HL-60/S4 treated with phorbol 12-myristate 13-acetate at 8.2 ng/mL for 4 days and 3 days (cell line): ENCODE measurements around the gene ADRA2C.

Experiments used
- in situ Hi-C: fragments of 300-500 bp; cut with MboI; formaldehyde crosslinking; loops from 2 replicates; pipeline ENCODE4 v1.15.0; 2022; ENCODE audit warnings: low sequenced_read_pairs

Gene ADRA2C

DNA sequence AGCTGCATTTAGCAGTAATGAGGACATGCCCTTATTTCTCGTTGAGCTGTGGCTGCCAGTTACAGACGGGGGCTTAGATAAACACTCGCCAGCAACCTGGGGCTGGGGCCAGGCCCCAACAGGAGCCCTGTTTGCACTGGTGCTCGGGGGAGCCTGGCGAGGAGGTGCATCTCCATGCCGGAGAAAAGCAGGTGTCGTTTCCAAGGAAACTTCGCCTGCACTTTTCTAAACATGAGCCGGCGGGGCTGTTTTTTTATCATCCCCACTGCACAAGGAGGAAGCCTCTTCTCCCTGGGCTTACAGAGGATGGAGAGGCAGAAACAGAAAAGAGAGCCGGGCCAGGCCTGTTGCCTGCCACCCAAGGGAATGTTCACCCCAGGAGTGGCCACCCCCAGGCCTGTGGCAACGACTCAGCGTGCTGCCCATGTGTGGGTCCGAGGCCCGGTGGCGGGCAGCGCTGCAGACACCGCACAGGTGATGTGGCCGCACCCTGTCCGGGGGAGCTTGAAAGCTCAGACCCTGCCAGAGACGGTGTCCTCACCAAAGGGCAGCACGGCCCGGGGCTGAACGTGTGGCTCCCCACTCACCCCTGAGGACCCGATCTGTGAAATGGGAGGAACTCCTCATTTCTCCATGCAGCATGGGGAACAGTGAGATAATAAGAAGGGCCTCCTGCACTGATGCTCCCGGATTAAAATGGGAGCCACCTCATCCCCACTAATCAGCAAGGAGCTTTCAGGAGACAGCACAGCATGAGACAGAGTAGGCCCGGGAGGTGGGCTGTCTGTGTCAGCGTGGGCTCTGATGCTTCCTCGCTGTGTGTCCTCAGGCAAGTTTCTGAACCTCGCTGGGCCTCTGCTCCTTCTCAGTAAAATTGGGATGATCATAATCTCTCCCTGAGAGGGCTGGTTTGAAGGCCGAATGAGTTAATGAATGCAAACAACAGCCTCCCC, 33.8 kb upstream of the ADRA2C start:
- in situ Hi-C loops: no loop called here

DNA sequence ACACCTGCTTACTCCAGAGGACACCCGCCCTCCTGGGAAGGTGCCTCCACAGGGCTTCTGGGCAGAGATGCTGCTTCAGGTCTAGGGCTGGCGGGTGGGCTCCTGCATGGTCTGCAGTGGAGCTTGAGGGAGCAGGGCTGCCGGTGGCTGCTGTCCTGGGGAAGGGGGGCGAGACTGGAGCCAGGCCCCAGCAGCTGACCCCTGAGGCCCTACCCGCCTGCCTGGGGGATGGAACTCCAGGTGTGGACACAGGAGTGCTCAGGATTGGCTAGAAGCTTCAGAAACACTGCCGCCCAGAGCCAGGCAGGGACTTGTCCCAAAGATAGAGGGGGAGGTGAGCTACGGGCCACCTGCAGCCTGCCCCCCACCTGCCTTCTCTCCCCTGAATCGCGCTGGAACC, 33.0 kb upstream of the ADRA2C start:
- in situ Hi-C loops: no loop called here

DNA sequence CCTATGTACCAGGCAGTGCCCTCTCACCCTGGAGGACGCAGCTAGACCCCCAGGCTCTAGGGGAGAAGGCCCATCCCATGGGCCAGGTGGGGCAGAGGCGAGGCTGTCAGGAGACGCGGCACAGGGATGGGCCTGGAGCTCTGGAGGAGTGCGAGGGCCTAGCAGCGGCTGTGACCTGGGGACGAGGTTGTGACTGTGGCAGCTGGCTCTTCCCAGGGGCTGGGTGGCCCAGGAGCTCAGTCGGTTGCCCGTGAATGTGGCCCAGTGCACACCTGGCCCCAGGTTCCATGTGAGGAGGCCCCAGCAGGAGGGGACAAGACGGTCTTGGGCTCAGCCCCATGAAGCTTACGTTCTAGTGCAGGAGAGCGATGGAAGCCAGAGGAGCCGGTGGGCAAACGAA, 31.0 kb upstream of the ADRA2C start:
- in situ Hi-C loops: no loop called here

DNA sequence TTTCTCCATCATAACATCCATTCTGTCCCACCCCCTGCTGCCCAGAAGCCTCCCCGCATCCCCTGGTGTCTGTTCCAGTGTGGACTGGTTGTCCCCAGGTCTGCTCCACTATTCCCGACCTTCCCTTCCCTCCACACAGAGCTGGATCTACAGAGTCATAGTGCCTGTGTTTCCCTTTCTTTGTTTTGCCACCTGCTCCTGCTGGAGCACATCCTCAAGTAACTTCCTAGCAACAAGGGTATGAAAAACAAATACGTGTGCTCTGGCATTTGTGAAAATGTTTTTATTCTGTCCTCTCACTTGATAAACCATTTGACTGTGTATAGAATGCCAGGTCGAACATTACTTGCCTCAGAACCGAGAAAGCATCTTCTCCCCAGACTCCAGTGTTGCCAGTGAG, 29.9 kb upstream of the ADRA2C start:
- in situ Hi-C loops: no loop called here

DNA sequence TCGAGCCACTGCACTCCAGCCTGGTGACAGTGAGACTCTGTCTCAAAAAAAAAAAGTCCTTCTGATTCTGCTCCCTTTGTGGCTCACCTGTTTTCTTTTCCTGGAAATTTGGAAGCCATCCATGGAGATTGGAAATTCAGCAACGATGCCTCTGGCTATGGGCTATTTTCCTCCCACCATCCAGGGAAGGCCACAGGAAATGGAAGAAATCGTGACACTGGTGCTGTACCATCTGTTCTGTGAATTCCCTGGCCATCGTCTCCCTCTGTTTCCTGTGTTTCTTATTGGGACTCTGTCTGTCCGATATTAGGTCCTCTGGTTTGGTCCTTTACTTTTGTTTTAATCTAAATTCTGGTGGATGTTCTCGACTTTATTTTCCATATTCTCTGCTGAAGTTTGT, 29.4 kb upstream of the ADRA2C start:
- in situ Hi-C loops: no loop called here

DNA sequence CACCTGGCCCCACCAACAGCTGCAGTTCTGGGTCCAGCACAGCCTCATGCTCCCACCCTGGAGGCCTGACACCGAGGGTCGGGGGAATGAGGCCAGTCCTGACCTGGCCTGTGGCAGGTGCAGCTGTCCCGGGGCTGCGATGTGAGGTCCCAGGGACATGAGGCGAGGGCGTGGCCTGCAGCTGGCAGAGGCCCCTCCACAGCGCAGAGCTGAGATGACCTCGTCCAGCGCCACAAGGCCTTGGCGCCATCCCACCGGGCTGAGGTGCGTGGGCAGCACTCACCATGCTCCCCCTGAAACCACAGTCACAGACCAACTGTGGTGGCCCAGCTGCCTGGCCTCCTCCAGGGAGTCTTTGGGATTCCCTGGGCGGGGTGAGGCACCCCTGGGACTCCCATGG, 26.6 kb upstream of the ADRA2C start:
- in situ Hi-C loops: no loop called here

DNA sequence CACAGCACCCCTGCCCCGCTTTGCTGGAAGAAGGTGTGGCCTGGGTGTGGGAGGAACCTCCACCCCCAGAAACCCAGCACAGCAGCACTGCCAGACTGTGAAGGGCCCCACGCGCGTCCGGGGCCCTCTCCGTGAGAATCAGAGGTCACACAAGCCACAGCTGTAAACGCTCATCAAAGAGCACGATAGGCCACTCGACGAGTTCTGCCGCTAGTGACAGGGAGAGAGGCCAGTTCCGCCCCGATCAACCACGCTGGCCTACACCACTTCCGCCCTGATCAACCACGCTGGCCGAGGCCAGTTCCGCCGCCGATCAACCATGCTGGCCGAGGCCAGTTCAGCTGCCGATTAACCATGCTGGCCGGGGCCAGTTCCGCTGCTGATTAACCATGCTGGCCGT, 25.9 kb upstream of the ADRA2C start:
- in situ Hi-C loops: no loop called here

DNA sequence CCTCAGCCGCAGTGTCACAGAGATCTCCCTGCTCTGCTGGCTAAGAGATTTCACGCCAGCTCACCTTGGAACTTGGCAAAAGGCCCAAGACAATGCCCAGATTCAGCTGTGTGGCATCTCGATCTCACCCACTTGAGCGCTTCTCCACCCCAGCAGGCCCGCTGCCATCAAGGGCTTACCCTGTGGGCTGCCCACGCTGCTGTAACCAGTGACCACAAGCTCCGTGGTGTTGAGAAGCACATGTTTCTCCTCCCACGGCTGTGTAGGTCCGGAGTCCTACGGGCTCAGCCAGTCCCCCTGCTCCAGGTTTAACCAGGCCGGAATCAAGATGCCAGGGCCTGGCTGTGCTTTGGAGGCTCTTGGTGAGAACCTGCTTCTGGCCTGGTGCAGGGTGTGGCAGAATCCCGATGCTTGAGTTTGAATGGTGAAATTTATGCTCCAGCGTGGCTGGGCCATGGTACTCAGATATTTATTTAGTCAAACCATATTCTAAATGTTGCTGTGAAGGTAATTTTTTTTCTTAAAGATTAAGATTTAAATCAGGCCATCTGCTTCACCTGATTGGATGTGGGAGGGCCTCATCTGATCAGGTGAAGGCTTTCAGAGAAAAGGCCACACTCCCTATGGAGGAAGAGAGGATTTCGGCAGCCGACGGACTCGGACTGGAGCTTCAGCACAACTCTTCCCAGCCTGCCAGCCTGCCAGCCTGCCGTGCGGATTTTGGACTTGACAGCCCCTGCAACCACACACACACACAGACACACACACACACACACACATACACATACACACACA, 24.8 kb upstream of the ADRA2C start:
- in situ Hi-C loops: no loop called here

DNA sequence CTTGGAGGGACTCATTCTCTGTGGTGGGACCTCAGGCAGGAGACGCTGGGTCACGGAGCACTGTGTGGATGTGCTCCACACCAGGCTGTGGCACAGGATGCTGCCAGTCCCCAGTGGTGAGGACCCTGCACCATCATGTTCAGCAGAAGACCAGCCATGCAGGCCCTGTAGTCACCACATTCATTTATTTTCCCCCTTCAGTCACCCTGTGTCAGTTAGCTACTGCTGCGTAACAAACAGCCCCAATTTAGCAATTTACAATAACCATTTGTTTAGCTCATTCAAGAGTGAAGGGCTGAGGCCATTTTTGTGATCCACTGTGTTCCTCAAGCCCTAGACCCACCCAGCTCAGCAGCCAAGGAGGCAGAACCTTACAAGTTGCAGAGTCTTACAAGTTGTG, 23.6 kb upstream of the ADRA2C start:
- in situ Hi-C loops: no loop called here

DNA sequence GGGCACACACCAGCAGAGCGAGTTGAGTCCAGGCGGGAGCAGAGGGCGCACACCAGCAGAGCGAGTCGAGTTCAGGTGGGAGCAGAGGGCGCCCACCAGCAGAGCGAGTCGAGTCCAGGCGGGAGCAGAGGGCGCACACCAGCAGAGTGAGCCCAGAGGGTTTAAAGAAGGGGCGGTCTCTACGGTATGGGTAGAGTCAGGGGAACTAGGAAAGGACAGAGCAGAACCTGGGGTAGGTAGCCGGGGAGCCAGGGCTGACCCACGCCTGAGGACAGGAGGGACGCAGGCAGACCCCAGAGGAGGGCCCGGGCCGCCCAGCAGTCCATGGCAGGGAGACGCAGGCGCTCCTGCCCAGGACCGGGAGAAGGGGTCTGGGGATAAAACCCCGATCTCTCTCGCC, 22.0 kb upstream of the ADRA2C start:
- in situ Hi-C loops: no loop called here

DNA sequence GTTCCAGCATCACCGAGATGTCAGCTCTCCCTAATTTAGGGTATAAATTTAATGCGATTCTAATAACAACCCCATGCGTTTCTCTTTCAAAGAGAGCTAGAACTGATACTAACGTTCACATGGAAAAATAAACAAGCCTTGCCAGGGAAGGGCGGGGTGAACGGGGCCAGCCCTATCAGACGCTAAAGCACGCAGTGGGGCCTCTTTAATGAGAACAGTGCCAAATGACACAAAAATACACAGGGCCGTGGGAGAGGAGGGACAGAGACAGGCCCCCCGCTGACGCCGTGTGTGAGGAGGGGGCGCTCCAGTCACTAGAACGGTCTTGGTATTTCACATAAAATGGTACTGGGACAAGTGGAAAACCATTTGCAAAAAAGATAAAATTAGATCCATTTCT, 21.3 kb upstream of the ADRA2C start:
- in situ Hi-C loops: no loop called here

DNA sequence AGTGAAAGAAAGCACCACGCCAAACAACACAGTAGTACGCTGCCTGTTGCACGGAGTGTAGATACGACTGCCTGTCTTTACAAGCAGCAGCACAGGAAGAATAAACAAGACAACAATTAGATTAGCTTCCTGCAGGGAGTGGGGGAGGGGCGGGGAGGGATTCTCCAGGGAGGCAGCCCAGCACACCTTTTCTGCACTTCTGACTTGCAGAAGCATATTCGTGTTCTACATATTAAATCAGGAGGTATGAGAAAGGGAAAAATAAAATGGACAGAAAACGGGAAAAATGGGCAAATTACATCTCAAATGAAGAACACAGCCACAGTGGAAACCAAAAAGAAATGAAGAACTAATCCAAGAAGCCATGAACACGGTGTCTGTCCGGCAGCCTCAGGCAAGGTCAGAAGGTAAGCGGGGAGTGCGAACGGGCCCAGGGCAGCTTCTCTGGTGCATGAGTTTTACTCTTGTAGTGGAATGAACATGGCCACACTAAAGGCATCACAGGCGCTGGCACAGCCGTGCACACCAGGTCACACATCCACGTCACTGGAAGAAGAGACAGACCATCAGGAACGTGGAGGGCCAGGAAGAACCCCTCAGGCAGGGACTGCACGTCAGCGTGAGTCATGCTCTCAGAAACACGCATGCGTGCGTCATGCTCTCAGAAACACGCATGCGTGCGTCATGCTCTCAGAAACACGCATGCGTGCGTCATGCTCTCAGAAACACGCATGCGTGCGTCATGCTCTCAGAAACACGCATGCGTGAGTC, 20.1 kb upstream of the ADRA2C start:
- in situ Hi-C loops: no loop called here

DNA sequence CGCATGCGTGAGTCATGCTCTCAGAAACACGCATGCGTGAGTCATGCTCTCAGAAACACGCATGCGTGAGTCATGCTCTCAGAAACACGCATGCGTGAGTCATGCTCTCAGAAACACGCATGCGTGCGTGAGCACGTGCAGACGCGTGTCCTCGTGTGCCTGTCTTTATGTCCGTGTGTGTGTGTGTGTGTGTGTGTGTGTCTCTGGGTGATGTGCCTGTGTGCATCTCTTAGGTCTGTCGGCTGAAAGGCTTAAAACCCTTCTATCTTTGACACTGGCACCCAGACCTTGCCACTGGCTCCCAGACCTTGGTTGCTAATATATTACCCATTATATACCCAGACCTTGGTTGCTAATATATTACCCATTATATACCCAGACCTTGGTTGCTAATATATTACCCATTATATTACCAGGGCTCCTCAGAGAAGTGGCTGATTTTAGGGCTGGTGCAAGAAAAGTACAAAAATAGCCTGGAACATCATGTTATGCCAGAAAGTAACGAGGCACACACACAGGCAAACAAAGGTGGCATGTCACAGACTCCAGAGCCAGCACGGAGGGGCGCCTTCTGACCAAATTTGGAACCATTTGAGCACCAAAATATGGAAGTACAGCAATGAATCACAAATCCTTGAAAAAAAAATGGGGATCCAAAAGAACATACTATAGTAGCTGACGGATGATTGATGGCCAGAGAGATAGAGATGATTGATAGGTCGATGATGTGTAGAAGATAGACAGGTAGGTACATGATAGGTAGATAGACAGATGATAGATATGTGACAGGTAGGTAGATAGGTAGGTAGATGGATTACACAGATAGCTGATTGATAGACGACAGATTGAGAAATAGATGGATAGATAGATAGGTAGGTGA, 19.2 kb upstream of the ADRA2C start:
- in situ Hi-C loops: no loop called here

DNA sequence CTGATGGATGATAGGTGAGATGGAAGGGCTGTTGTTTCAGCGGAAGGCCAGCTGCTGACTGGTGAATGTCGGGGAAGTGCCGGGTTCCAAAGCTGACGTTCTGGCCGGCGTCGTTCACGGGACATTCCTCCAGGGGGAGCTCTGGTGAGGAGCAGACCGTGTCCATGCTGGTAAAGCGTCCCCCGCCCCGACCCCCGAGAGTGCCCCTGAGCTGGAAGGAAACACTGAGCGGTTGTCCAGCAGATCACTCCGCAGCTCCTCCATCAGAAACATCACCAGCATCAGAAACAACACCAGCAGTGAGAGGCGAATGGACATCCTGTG, 18.6 kb upstream of the ADRA2C start:
- in situ Hi-C loops: no loop called here

DNA sequence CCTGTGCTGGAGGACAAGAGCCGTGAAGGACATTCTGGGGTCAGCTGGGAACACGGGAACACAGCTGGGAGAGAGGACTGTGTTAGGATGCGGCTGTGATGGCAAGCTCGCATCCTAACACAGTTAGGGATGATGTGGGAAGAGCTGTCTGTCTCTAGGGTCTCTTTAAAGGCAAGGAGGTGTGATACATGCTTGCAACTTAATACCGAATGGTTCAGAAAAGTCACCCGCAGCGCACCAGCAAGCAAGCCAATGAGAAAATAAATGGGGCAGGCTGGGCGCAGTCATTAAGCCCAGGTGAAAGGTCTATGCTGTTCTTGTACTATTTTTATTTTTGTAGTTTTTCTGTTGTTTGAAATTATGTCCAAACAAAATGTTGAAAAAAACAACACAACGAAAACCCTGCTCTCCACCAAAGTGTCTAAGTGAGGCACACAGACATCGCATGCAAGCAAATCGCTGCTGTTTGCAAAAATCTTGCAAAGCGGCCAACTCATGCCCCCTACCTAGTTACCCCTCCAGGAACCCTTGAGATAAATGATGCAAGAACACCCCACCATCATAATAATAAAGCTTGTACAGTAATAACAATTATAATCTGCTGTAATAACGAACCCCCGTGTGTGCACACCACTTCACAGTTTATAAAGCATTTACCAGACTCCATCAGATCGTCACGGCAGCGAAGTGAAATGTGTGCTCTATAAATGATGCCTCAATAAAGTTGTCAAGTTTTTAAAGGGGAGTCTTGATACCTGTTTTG, 17.9 kb upstream of the ADRA2C start:
- in situ Hi-C loops: no loop called here

DNA sequence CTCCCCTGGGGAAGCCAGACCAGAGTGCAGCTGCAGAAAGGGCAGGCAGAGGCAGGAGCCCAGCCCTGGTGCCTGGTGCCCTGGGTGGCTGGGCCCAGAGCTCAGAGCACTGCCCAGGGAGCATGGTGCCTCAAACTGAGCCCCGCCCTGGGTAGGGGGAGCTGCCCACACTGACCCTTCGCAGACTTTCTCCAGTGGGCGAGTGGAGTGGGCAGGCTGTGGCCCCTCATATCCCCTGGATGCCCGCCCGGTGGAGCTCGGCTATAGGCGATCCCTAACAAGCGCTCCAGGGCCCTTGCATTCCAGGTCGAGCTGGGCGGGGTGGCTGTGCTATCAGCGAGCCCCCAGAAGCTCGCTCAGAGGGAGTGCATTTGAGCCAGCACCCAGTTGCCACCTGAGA, 17.1 kb upstream of the ADRA2C start:
- in situ Hi-C loops: no loop called here

DNA sequence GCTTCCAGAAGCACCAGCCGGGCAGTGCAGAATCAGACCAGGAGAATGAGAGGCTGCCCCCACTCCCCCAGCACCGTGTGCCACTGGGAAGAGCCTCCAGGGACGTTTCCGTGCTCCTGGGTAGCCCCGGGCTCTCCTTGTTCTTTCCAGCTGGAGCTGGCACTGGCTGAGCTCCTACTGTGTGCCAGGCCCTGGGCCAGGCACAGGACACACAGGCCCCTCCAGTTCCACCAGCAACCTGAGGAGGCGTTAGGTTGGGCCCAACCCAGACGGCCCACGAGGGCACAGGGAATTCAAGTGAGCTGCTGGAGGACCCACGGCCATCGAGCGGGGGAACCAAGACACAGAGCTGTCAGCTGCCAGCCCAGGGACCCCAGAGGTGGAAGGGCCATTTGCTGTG, 15.9 kb upstream of the ADRA2C start:
- in situ Hi-C loops: no loop called here

DNA sequence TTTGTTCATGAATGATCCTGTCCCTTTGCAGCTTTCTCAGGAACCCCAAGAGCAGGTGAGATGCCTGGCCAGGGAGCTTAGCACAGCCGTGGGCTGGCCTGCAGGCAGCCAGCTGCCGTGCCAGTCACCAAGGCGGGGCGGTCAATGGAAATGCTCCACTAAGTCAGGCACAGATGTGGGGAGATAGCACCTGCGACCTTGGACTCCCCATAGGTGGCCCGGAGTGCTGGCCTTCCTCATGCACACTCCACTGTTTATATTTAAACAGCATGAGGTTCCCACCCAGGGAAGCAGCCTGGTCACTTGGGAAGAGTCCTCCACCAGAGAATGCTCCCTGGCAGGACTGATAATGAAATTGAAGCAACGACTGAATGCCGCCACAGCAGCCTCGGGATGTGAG, 14.2 kb upstream of the ADRA2C start:
- in situ Hi-C loops: no loop called here

DNA sequence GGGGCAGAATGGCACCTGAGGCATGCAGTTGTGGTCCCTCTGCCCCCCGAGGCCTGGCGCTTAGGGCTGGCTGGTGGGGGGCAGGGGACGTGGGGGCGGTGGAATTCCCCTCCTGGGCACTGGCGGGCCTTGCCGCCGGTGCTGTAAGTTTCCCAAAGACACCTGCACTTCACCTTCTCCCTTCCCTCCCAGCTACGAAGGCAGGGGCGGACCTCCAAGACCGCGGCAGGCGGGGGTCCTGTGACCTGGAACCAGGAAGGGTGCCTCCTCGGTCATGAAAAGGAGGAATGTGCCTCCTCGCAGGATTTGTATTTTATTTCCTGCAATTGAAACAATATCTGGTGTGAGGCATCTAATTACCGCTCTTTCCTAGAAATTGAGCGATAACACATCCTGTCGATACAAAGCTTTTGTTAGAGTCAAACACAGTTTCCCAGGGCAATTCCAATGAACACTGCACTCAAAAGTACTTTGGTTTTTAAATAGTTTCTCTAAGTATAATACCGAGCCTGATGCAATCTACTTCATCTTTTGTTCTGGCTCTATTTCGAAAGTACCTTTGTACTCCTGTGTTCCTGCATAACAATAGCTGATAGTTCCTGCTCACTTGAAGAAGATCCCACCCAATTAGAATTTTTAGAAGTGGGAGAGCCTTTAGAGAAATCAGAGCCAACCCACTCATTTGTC, 12.3 kb upstream of the ADRA2C start:
- in situ Hi-C loops: no loop called here
